HG02885 (cell line): Measurements from ENCODE around the gene PSMG1.
"Not testable (repeated sequence)": the region's sequence is repeated elsewhere in the genome, so short reads cannot be mapped to it uniquely, and the experiment has no call there.

Experiments used
- ATAC-seq: cut with Tn5 transposase; IDR thresholded peaks from one replicate; pipeline ENCODE4 v1.9.1; 2021; ENCODE audit warnings: mild to moderate bottlenecking; ENCODE audit not compliant: unreplicated experiment, poor library complexity

Gene PSMG1

GRCh38 chr21:39159342-39160063, 23.7 kb downstream of the PSMG1 start:
- ATAC-seq: no peak

- not testable (repeated sequence) for ATAC-seq
These were observed 26.0 kb downstream of the PSMG1 start for GRCh38 chr21:39157241-39157640.

GRCh38 chr21:39156024-39156423, 27.2 kb downstream of the PSMG1 start:
- ATAC-seq: no peak

GRCh38 chr21:39155578-39155977, 27.7 kb downstream of the PSMG1 start:
- no peak for ATAC-seq

- ATAC-seq: no peak
These were observed 29.4 kb downstream of the PSMG1 start for GRCh38 chr21:39153842-39154241.

- ATAC-seq: no peak
These were observed 29.9 kb downstream of the PSMG1 start for GRCh38 chr21:39153373-39153772.

- ATAC-seq: no peak
These were observed 31.0 kb downstream of the PSMG1 start for GRCh38 chr21:39152271-39152670.

- no peak for ATAC-seq
These were observed 32.4 kb downstream of the PSMG1 start for GRCh38 chr21:39150877-39151276.

- no peak for ATAC-seq
These were observed 32.9 kb downstream of the PSMG1 start for GRCh38 chr21:39150316-39150715.

- ATAC-seq: no peak
These were observed 33.4 kb downstream of the PSMG1 start for GRCh38 chr21:39149882-39150281.

- ATAC-seq: no peak
These were observed 34.3 kb downstream of the PSMG1 start for GRCh38 chr21:39148975-39149374.

- ATAC-seq: no peak
These were observed 39.1 kb downstream of the PSMG1 start for GRCh38 chr21:39144191-39144590.

- no peak for ATAC-seq
These were observed 40.3 kb downstream of the PSMG1 start for GRCh38 chr21:39142972-39143371.

GRCh38 chr21:39141502-39141901, 41.7 kb downstream of the PSMG1 start:
- no peak for ATAC-seq

GRCh38 chr21:39137248-39138178, 45.7 kb downstream of the PSMG1 start:
- ATAC-seq: no peak

GRCh38 chr21:39136711-39137110, 46.5 kb downstream of the PSMG1 start:
- no peak for ATAC-seq

GRCh38 chr21:39136138-39136537, 47.1 kb downstream of the PSMG1 start:
- ATAC-seq: not testable (repeated sequence)

- ATAC-seq: no peak
These were observed 48.9 kb downstream of the PSMG1 start for GRCh38 chr21:39134288-39134810.

GRCh38 chr21:39132248-39132647, 51.0 kb downstream of the PSMG1 start:
- ATAC-seq: no peak

GRCh38 chr21:39131791-39132190, 51.5 kb downstream of the PSMG1 start:
- no peak for ATAC-seq

- ATAC-seq: no peak
These were observed 55.7 kb downstream of the PSMG1 start for GRCh38 chr21:39127506-39127905.
